SK-N-SH (cell line): Measurements from ENCODE around the gene ARHGEF39. TPM values are rescaled to one million over a fixed set of nuclear protein-coding genes. Genes with fewer than 3 reads are reported as not detected.

ENCODE experiments used
- CTCF ChIA-PET: fragments of 300-600, 350-600 bp; formaldehyde crosslinking; extraction: SDS; loops from one replicate; lab custom pipeline; 2021; lab: Yijun Ruan, JAX
- POLR2A ChIA-PET: fragments of 350-600 bp; sonication (Branson Sonifier 250); formaldehyde crosslinking; extraction: SDS; loops from one replicate; lab custom pipeline; 2020; ENCODE audit warnings: antibody characterized with exemption, inconsistent platforms; lab: Yijun Ruan, JAX
- DNase-seq: peaks from one replicate; pipeline ENCODE4 v3.0.0; 2012
- H2AFZ ChIP-seq: fragments of 200-600 bp; sonication (generic); 2 replicates; pipeline ENCODE4 v1.8.1; 2016; ENCODE audit warnings: antibody characterized with exemption, mild to moderate bottlenecking, low read depth
- H3F3A ChIP-seq: fragments of 200-600 bp; sonication (generic); replicated peaks from 2 replicates; pipeline ENCODE3; 2016; ENCODE audit warnings: antibody characterized with exemption, mild to moderate bottlenecking; ENCODE audit not compliant: insufficient read depth
- H3K27ac ChIP-seq, 2 experiments: fragments of 200-500 bp in 1 of 2; fragments of 200-600 bp in 1 of 2; sonication (Bioruptor generic) in 1 of 2; sonication (generic), shearing (Covaris generic) in 1 of 2; 2 replicates each; pipeline versions ENCODE4 v1.5.1 to v1.6.1; 2014 to 2016; ENCODE audit warnings: low read depth in 2 of 2, inconsistent platforms in 1 of 2, low read length in 1 of 2, mild to moderate bottlenecking in 1 of 2, mixed read lengths in 1 of 2
- H3K27me3 ChIP-seq: fragments of 200-600 bp; sonication (generic), shearing (Covaris generic); 2 replicates; pipeline ENCODE4 v1.6.1; 2016; ENCODE audit warnings: mixed run types; ENCODE audit not compliant: insufficient read depth
- H3K36me3 ChIP-seq, 2 experiments: fragments of 200-500 bp in 1 of 2; fragments of 200-600 bp in 1 of 2; sonication (Bioruptor generic) in 1 of 2; sonication (generic) in 1 of 2; replicated peaks in 1 of 2; 2 replicates each; pipeline versions ENCODE3 to v1.5.1; 2014 to 2016; ENCODE audit warnings: low read length in 1 of 2, mild to moderate bottlenecking in 1 of 2; ENCODE audit not compliant: insufficient read depth in 2 of 2, control insufficient read depth in 1 of 2
- H3K4me1 ChIP-seq, 2 experiments: fragments of 200-500 bp in 1 of 2; fragments of 200-600 bp in 1 of 2; sonication (Bioruptor generic) in 1 of 2; sonication (generic), shearing (Covaris generic) in 1 of 2; 2 replicates each; pipeline versions ENCODE4 v1.5.1 to v1.6.1; 2014 to 2016; ENCODE audit warnings: low read depth in 1 of 2, low read length in 1 of 2, mixed run types in 1 of 2; ENCODE audit not compliant: insufficient read depth in 2 of 2, control insufficient read depth in 1 of 2
- H3K4me2 ChIP-seq: fragments of 200-600 bp; sonication (generic), shearing (Covaris generic); 2 replicates; pipeline ENCODE4 v1.6.1; 2017; ENCODE audit warnings: mixed run types
- H3K4me3 ChIP-seq, 2 experiments: fragments of 200-500 bp in 1 of 2; fragments of 200-600 bp in 1 of 2; sonication (Bioruptor generic) in 1 of 2; sonication (generic), shearing (Covaris generic) in 1 of 2; 2 replicates each; pipeline versions ENCODE4 v1.5.1 to v1.8.1; 2014 to 2016; ENCODE audit warnings: low read depth in 2 of 2, inconsistent platforms in 1 of 2, low read length in 1 of 2, mild to moderate bottlenecking in 1 of 2, mixed read lengths in 1 of 2, moderate library complexity in 1 of 2
- H3K79me2 ChIP-seq: fragments of 200-600 bp; sonication (generic); 2 replicates; pipeline ENCODE4 v1.8.1; 2017; ENCODE audit warnings: mild to moderate bottlenecking; ENCODE audit not compliant: insufficient read depth
- H3K9ac ChIP-seq: fragments of 200-600 bp; sonication (generic); 2 replicates; pipeline ENCODE4 v1.6.1; 2017; ENCODE audit warnings: mixed run types
- H3K9me2 ChIP-seq: fragments of 200-600 bp; sonication (generic); 2 replicates; pipeline ENCODE4 v1.6.1; 2017; ENCODE audit warnings: mixed run types
- H3K9me3 ChIP-seq: fragments of 200-600 bp; sonication (generic); 2 replicates; pipeline ENCODE4 v1.6.1; 2017; ENCODE audit warnings: mixed run types, mild to moderate bottlenecking, moderate library complexity
- H4K20me1 ChIP-seq: fragments of 200-600 bp; sonication (generic); 2 replicates; pipeline ENCODE4 v1.6.1; 2017; ENCODE audit warnings: mild to moderate bottlenecking, mixed run types; ENCODE audit not compliant: insufficient read depth
- CHD2 ChIP-seq: fragments of 150-350 bp; IDR thresholded peaks from 2 replicates; pipeline ENCODE4 v1.6.1; 2018; ENCODE audit warnings: low read length; ENCODE audit not compliant: partially characterized antibody
- EP300 ChIP-seq, 2 experiments: IDR thresholded peaks; 2 replicates each; pipeline versions ENCODE4 v1.4.0 to v1.6.1; 2012; ENCODE audit warnings: borderline replicate concordance in 1 of 2, low read depth in 1 of 2, low read length in 1 of 2
- EZH2phosphoT487 ChIP-seq: fragments of 200-600 bp; sonication (generic); IDR thresholded peaks from 2 replicates; pipeline ENCODE4 v1.6.1; 2017; ENCODE audit warnings: low read depth, mixed run types, mild to moderate bottlenecking, antibody characterized with exemption, moderate library complexity, borderline replicate concordance
- FOSL2 ChIP-seq: IDR thresholded peaks from 2 replicates; pipeline ENCODE4 v1.4.0; 2012; ENCODE audit warnings: low read depth, mild to moderate bottlenecking, moderate library complexity, borderline replicate concordance
- FOXJ3 ChIP-seq: sonication (generic); formaldehyde crosslinking; IDR thresholded peaks from 2 replicates; pipeline ENCODE4 v1.5.1; 2020; ENCODE audit warnings: mild to moderate bottlenecking, missing genetic modification reagents
- GATA2 ChIP-seq: sonication (generic); formaldehyde crosslinking; IDR thresholded peaks from 2 replicates; pipeline ENCODE4 v1.5.0; 2020; ENCODE audit warnings: mild to moderate bottlenecking, missing genetic modification reagents
- MXI1 ChIP-seq: IDR thresholded peaks from 2 replicates; pipeline ENCODE4 v1.6.1; 2012; ENCODE audit warnings: mild to moderate bottlenecking, low read depth, low read length, improper control_type of control experiment
- NFIC ChIP-seq: IDR thresholded peaks from 2 replicates; pipeline ENCODE4 v1.4.0; 2012; ENCODE audit warnings: borderline replicate concordance
- POLR2AphosphoS5 ChIP-seq: IDR thresholded peaks from 2 replicates; pipeline ENCODE4 v1.6.1; 2012; ENCODE audit warnings: low read depth, low read length
- RCOR1 ChIP-seq: fragments of 150-350 bp; IDR thresholded peaks from 2 replicates; pipeline ENCODE4 v1.6.1; 2017; ENCODE audit warnings: antibody characterized with exemption, low read length
- RFX5 ChIP-seq: IDR thresholded peaks from 2 replicates; pipeline ENCODE4 v1.6.1; 2012; ENCODE audit warnings: mild to moderate bottlenecking, improper control_type of control experiment, low read length
- RXRA ChIP-seq: IDR thresholded peaks from 2 replicates; pipeline ENCODE4 v1.4.0; 2012; ENCODE audit warnings: low read depth, mild to moderate bottlenecking, borderline replicate concordance
- SMC3 ChIP-seq: IDR thresholded peaks from 2 replicates; pipeline ENCODE4 v1.6.1; 2012; ENCODE audit warnings: low read depth, low read length, improper control_type of control experiment
- YY1 ChIP-seq: IDR thresholded peaks from 2 replicates; pipeline ENCODE4 v1.4.0; 2012; ENCODE audit warnings: low read depth, mild to moderate bottlenecking
- WGBS: methylation state at CpG from one replicate; pipeline ENCODE4 v1.1.6; 2017; ENCODE audit warnings: low lambda C conversion rate; 5-methylcytosine and 5-hydroxymethylcytosine counted together
- polyA plus RNA-seq, 3 experiments: library from polyadenylated mRNA; depleted of rRNA; stranded (reverse); fragments of >200 nt; gene quantifications; 2 replicates each; pipeline ENCODE4 v1.2.3, GENCODE V29; 2012
- TF ChIP-seq, protein P1 (sequence below): fragments of 150-350 bp; IDR thresholded peaks from 2 replicates; pipeline ENCODE4 v1.6.1; 2016; ENCODE audit warnings: mild to moderate bottlenecking, low read depth, low read length
- TF ChIP-seq, protein P2 (sequence below): IDR thresholded peaks from 2 replicates; pipeline ENCODE4 v1.6.1; 2012; ENCODE audit warnings: mild to moderate bottlenecking, low read depth, low read length, moderate library complexity
- TF ChIP-seq, protein P3 (sequence below): IDR thresholded peaks from 2 replicates; pipeline ENCODE4; 2012
- TF ChIP-seq, protein P4 (sequence below): IDR thresholded peaks from 2 replicates; pipeline ENCODE4 v1.4.0; 2012; ENCODE audit warnings: low read depth, borderline replicate concordance
- TF ChIP-seq, protein P5 (sequence below): IDR thresholded peaks from 2 replicates; pipeline ENCODE4 v1.4.0; 2012; ENCODE audit warnings: low read depth, borderline replicate concordance
- TF ChIP-seq, protein P6 (sequence below): fragments of 200-600 bp; sonication (generic); IDR thresholded peaks from 2 replicates; pipeline ENCODE4 v1.6.1; 2017; ENCODE audit warnings: antibody characterized with exemption, mild to moderate bottlenecking, moderate library complexity

Gene ARHGEF39
- polyA plus RNA-seq, 1 of the 3 experiments (the other 2 are of a cell fraction) = 4.9 TPM

DNA sequence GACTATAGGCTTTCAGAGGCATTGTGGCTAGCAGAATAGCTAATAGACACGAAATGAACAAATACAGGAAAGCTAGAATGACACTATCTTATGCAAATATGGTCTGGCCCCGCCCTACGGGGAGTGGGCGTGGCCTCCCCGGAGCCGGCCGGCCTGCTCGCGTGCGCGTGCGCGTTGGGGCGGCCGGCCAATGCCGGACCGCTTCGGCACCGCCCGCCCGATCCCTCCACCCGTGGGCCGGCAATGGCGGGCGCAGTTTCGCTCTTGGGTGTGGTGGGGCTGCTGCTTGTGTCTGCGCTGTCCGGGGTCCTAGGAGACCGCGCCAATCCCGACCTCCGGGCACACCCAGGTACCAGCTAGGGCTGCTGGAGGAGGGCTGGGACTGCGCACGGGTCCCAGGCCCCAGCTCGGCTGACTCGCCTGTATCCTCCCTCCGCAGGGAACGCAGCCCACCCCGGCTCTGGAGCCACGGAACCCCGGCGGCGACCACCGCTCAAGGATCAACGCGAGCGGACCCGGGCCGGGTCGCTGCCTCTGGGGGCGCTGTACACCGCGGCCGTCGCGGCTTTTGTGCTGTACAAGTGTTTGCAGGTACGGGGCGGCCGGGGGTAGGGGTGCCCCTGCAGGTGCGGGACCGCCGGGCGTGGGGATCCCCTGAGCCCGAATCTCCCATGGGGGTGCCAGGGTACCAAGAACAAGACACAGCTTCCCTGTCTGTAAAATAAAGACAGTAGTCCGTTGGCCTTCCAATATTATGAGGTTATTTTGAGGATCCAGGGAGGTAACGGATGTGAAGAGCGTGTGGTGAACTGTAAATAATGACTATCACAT lies 6.6 kb downstream of the ARHGEF39 start, which contains the start of gene CCDC107:
Gene CCDC107, plus strand, starts transcription at position 156 of the 831 bp plus-strand sequence. Its CDS starts 88 bp downstream, at position 244.
- H3K79me2 ChIP-seq = peaks cover 22% of the 10 kb centered on the region
- POLR2A ChIA-PET = interaction anchor here (0.8 to 3.8 kb wide), 7 partner anchors 11 to 562 kb away, joined by 3 to 20 read pairs (median 3); partner anchors contain the start of genes CREB3, PIGO and TLN1
- WGBS = 0% methylated on average over 14 of the region's 67 CpGs
- H4K20me1 ChIP-seq = no peaks in the 10 kb centered on the region
- peak within 1 kb of the TSS; percentile 70 to 82 for H3K4me3 ChIP-seq
- peaks cover 27% of the 10 kb centered on the region for H3F3A ChIP-seq
- peak within 1 kb of the TSS; percentile 80 for H3K4me2 ChIP-seq
- no peaks in the 10 kb centered on the region for H3K9me2 ChIP-seq
- H3K9me3 ChIP-seq = no peaks in the 10 kb centered on the region
- peak within 1 kb of the TSS; percentile 97 to 98 for H3K27ac ChIP-seq
- H3K27me3 ChIP-seq = no peaks in the 10 kb centered on the region
- peaks cover 0 to 14% of the 10 kb centered on the region in 2 experiments; a peak in 1 of 4 replicates for H3K4me1 ChIP-seq
- H3K9ac ChIP-seq = peak within 1 kb of the TSS; percentile 88
- peak within 1 kb of the TSS; percentile 71 for H2AFZ ChIP-seq
- peaks cover 0 to 11% of the 10 kb centered on the region in 2 experiments for H3K36me3 ChIP-seq
- peak; percentile 98 for DNase-seq
- CTCF ChIA-PET = interaction anchor here (0.6 to 6.0 kb wide), 44 partner anchors 8 to 578 kb away, joined by 3 to 86 read pairs (median 4); partner anchors contain the start of genes CA9, CD72, CREB3 and FANCG
- TF ChIP-seq, protein P1, sequence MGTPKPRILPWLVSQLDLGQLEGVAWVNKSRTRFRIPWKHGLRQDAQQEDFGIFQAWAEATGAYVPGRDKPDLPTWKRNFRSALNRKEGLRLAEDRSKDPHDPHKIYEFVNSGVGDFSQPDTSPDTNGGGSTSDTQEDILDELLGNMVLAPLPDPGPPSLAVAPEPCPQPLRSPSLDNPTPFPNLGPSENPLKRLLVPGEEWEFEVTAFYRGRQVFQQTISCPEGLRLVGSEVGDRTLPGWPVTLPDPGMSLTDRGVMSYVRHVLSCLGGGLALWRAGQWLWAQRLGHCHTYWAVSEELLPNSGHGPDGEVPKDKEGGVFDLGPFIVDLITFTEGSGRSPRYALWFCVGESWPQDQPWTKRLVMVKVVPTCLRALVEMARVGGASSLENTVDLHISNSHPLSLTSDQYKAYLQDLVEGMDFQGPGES = no peak
- TF ChIP-seq, protein P2, sequence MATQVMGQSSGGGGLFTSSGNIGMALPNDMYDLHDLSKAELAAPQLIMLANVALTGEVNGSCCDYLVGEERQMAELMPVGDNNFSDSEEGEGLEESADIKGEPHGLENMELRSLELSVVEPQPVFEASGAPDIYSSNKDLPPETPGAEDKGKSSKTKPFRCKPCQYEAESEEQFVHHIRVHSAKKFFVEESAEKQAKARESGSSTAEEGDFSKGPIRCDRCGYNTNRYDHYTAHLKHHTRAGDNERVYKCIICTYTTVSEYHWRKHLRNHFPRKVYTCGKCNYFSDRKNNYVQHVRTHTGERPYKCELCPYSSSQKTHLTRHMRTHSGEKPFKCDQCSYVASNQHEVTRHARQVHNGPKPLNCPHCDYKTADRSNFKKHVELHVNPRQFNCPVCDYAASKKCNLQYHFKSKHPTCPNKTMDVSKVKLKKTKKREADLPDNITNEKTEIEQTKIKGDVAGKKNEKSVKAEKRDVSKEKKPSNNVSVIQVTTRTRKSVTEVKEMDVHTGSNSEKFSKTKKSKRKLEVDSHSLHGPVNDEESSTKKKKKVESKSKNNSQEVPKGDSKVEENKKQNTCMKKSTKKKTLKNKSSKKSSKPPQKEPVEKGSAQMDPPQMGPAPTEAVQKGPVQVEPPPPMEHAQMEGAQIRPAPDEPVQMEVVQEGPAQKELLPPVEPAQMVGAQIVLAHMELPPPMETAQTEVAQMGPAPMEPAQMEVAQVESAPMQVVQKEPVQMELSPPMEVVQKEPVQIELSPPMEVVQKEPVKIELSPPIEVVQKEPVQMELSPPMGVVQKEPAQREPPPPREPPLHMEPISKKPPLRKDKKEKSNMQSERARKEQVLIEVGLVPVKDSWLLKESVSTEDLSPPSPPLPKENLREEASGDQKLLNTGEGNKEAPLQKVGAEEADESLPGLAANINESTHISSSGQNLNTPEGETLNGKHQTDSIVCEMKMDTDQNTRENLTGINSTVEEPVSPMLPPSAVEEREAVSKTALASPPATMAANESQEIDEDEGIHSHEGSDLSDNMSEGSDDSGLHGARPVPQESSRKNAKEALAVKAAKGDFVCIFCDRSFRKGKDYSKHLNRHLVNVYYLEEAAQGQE = 0 out of 2 replicates have a peak, but pooled peaks have one; percentile 41
- TF ChIP-seq RCOR1 (no peak), EZH2phosphoT487 (no peak), CHD2 (no peak), GATA2 (no peak), RXRA (no peak), POLR2AphosphoS5 (peak; percentile 72), EP300 (IDR thresholded peaks at IDR 0.05; ENCODE audit: borderline replicate concordance in 1 of 2, low read depth in 1 of 2, low read length in 1 of 2) (no peak), FOXJ3 (CRISPR knock-in tag) (no peak), YY1 (peak; percentile 84), MXI1 (no peak), SMC3 (no peak; the same call in 1 of the 2 replicates), FOSL2 (no peak), NFIC (no peak), RFX5 (no peak)
- TF ChIP-seq, protein P3, sequence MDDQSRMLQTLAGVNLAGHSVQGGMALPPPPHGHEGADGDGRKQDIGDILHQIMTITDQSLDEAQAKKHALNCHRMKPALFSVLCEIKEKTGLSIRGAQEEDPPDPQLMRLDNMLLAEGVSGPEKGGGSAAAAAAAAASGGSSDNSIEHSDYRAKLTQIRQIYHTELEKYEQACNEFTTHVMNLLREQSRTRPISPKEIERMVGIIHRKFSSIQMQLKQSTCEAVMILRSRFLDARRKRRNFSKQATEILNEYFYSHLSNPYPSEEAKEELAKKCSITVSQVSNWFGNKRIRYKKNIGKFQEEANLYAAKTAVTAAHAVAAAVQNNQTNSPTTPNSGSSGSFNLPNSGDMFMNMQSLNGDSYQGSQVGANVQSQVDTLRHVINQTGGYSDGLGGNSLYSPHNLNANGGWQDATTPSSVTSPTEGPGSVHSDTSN = no peak
- TF ChIP-seq, protein P4, sequence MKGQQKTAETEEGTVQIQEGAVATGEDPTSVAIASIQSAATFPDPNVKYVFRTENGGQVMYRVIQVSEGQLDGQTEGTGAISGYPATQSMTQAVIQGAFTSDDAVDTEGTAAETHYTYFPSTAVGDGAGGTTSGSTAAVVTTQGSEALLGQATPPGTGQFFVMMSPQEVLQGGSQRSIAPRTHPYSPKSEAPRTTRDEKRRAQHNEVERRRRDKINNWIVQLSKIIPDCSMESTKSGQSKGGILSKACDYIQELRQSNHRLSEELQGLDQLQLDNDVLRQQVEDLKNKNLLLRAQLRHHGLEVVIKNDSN = no peak; the same call in 1 of the 2 replicates
- TF ChIP-seq, protein P5, sequence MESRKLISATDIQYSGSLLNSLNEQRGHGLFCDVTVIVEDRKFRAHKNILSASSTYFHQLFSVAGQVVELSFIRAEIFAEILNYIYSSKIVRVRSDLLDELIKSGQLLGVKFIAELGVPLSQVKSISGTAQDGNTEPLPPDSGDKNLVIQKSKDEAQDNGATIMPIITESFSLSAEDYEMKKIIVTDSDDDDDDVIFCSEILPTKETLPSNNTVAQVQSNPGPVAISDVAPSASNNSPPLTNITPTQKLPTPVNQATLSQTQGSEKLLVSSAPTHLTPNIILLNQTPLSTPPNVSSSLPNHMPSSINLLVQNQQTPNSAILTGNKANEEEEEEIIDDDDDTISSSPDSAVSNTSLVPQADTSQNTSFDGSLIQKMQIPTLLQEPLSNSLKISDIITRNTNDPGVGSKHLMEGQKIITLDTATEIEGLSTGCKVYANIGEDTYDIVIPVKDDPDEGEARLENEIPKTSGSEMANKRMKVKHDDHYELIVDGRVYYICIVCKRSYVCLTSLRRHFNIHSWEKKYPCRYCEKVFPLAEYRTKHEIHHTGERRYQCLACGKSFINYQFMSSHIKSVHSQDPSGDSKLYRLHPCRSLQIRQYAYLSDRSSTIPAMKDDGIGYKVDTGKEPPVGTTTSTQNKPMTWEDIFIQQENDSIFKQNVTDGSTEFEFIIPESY = no peak
- TF ChIP-seq, protein P6, sequence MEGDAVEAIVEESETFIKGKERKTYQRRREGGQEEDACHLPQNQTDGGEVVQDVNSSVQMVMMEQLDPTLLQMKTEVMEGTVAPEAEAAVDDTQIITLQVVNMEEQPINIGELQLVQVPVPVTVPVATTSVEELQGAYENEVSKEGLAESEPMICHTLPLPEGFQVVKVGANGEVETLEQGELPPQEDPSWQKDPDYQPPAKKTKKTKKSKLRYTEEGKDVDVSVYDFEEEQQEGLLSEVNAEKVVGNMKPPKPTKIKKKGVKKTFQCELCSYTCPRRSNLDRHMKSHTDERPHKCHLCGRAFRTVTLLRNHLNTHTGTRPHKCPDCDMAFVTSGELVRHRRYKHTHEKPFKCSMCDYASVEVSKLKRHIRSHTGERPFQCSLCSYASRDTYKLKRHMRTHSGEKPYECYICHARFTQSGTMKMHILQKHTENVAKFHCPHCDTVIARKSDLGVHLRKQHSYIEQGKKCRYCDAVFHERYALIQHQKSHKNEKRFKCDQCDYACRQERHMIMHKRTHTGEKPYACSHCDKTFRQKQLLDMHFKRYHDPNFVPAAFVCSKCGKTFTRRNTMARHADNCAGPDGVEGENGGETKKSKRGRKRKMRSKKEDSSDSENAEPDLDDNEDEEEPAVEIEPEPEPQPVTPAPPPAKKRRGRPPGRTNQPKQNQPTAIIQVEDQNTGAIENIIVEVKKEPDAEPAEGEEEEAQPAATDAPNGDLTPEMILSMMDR = peak; percentile 65
